HG03520 (cell line): ENCODE results near the gene LACTBL1.
A peak's percentile ranks its signal among the peaks of the same experiment; 100 is the strongest.
"Not testable (repeated sequence)": the region's sequence is repeated elsewhere in the genome, so short reads cannot be mapped to it uniquely, and the experiment has no call there.

Source experiments
- ATAC-seq: cut with Tn5 transposase; IDR thresholded peaks from one replicate; pipeline ENCODE4 v1.9.1; 2021; ENCODE audit warnings: mild to moderate bottlenecking, moderate library complexity; ENCODE audit not compliant: unreplicated experiment

The LACTBL1 gene

GRCh38 chr1:22972760-22973159 is at the start of gene LACTBL1:
Gene LACTBL1, minus strand, starts transcription at chr1:22972866. Its CDS starts 550 bp downstream, at chr1:22972316.
- ATAC-seq: no peak

DNA sequence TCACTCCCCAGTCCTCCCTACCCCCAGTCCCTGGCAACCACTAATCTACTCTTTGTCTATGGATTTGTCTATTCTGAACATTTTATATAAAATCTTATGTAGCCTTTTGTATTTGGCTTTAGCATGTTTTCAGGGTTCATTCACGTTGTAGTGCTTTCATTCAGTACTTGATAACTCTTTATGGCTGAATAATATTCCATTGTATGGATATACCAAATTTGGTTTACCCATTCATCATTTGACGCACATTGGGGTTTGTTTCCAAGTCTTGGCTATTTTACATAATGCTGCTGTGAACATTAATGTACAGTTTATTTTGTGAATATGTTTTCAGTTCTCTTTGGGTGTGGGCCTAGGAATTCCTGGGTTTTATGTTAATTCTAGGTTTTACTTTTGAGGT is 49.2 kb upstream of the LACTBL1 start:
- no peak for ATAC-seq

DNA sequence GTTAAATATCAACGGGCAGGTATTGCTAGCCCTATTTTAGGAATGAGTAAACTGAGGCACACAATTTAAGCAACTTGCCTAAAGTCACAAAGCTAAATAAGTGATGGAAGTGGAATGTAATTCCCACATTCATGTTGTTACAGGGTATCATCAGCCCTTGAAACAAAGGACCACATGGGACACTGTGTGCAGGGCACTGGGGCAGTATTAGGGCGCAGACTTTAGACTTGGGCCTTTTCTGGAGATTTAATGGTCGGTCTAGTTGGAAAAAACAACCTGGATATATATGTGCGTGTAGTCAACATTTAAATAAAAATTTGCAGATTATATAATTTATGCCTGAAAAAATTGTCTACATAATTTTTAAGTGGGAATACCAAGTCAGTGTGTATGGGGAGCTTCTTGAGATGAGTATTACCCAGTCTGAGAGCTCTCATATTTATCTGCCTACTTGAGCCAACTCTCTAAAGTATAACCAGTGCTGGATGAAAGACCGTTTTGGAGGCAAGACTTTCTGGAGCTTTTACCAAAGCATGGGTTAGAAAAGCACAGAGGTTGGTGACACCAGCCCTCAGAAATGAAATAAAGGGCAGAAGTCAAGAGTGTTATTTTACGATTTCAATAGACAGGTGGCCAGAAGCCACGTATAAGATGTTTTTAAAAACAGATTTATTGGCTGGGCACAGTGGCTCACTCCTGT is 48.2 kb upstream of the LACTBL1 start:
- ATAC-seq: no peak

- no peak for ATAC-seq
Observed at GRCh38 chr1:23019863-23020625, 47.4 kb upstream of the LACTBL1 start.

DNA sequence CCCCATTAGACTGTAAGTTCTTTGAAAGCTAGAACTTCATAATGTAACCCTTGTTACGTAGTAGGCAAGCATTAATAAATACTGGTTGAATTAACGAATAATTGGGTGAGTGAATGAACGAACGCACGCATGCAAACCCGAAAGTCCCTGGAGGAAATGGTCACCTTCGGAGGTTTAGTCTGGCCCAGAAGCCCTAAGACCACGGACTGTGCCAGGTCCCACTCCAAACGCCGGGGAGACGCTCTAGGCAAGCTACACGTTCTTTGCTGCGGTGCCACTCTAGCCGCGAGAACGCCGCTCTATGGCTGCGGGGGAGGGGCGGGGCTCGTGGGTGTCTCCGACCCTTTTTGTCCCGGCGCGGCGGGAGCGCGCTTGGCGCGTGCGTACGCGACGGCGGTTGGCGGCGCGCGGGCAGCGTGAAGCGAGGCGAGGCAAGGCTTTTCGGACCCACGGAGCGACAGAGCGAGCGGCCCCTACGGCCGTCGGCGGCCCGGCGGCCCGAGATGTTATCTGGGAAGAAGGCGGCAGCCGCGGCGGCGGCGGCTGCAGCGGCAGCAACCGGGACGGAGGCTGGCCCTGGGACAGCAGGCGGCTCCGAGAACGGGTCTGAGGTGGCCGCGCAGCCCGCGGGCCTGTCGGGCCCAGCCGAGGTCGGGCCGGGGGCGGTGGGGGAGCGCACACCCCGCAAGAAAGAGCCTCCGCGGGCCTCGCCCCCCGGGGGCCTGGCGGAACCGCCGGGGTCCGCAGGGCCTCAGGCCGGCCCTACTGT is 46.6 kb upstream of the LACTBL1 start, which contains the start of gene KDM1A:
TSS of gene KDM1A (plus strand) at position 375 of the 769 bp plus-strand sequence. CDS start at position 504, 129 bp downstream.
- ATAC-seq: peak; percentile 86

DNA sequence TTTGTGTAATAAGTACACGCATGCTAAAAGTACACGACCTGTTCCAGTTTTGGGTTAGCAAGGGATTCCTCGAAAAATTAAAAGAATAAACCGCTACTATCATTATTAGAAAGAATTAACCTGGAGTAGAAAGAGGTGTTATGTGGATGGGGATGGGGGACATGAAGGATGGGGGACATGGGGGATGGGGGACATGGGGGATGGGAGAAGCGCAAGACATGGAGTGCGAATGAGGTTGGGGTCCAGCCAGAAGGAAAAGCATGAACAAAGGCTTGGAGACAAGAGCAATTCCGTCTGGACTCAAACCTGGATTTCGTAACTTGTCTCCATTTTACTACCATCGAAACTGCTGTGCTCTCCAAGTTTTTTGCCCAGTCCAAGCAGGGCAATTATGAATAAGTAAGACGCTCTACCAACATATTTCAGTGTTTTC is 46.0 kb upstream of the LACTBL1 start:
- no peak for ATAC-seq

GRCh38 chr1:23013657-23014056 is 41.0 kb upstream of the LACTBL1 start:
- no peak for ATAC-seq

DNA sequence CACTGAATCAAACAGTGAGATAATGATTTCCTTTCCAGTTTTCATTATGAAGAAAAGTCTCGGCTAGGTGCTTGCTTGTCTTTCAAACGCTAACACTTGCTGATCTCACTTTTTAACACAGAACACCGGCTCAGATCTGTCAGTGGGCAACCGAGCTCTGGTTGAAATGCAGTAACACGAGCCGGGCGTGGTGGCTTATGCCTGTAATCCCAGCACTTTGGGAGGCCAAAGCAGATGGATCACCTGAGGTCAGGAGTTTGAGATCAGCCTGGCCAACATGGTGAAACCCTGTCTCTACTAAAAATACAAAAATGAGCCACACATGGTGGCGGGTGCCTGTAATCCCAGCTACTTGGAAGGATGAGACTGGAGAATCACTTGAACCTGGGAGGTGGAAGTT is 37.4 kb upstream of the LACTBL1 start:
- ATAC-seq: not testable (repeated sequence)

GRCh38 chr1:23008901-23009300 is 36.2 kb upstream of the LACTBL1 start:
- ATAC-seq: no peak

DNA sequence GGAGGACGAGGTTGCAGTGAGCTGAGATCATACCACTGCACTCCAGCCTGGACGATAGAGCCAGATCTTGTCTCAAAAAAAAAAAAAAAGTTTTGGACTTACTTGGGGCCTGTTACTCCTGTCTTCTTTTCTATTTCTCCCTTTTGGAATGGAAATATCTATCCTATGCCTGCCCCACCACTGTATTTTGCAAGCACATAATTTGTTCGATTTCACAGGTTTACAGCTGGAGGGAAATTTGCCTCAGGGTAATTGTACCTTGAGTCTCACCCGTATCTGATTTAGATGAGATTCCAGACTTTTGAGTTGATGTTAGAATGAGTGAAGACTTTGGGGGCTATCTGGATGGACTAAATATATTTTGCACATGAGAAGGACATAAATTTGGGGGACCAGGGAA is 34.4 kb upstream of the LACTBL1 start:
- no peak for ATAC-seq

- not testable (repeated sequence) for ATAC-seq
Observed at GRCh38 chr1:23004769-23005168, 32.1 kb upstream of the LACTBL1 start.

DNA sequence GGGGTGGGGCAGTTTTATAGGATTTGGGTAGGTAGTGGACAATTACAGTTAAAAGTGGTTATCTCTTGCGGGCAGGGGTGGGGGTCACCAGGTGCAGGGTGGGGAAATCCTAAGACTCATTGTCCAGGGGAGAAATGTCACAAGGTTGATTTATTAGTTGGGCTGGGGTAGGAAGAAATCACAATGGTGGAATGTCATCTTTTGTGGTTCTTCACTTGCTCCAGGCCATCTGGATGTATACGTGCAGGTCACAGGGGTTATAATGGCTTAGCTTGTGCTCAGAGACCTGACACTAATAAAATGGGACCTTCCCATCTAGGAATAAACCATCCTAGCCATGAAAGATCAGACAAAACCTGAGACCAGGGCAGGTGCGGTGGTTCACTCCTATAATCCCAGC is 31.4 kb upstream of the LACTBL1 start:
- ATAC-seq: no peak

- not testable (repeated sequence) for ATAC-seq
Observed at GRCh38 chr1:23002218-23002617, 29.6 kb upstream of the LACTBL1 start.

GRCh38 chr1:23000133-23000532 is 27.5 kb upstream of the LACTBL1 start:
- ATAC-seq: not testable (repeated sequence)

GRCh38 chr1:22997528-22997927 is 24.9 kb upstream of the LACTBL1 start:
- not testable (repeated sequence) for ATAC-seq

DNA sequence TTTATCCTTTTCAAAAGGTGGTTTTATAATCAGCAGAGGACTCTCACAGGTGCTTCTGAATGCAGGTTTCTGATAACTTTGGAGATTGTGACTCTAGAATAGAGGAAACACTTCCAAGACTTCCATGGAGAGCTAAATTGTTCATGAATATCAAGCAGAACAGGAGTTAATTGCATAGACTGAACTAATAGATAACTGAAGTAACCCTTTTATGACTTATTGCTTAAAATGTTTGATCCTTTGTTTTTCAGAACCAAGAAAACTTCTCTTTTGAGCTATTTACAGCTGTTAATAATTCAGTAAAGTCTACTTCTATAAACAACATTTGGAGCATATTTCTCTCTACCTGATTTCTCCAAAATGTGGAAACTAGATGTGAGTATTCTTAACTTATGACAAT is 23.1 kb upstream of the LACTBL1 start:
- no peak for ATAC-seq

DNA sequence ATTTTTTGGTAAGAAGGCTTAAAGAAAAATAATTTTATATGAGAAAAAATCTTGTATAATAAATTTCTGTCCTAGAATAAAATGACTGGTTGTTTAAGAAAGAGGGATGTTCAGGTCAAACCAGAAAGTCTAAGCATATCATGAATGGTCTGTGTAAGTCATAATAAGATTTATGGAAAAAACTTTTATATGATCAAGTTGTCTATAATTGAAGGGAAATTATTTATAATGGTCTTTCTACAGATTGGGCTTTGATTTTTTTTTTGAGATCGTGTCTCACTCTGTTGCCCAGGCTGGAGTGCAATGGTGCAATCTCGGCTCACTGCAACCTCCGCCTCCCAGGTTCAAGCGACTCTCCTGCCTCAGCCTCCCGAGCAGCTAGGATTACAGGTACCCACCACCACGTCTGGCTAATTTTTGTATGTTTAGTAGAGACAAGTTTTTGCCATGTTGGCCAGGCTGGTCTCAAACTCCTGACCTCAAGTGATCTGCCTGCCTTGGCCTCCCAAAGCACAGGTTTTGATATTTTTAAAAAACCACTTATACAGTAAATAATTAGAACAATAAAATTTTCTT is 20.6 kb upstream of the LACTBL1 start:
- not testable (repeated sequence) for ATAC-seq

GRCh38 chr1:22992384-22992783 is 19.7 kb upstream of the LACTBL1 start:
- ATAC-seq: not testable (repeated sequence)

- ATAC-seq: no peak
Observed at GRCh38 chr1:22983944-22984343, 11.3 kb upstream of the LACTBL1 start.

DNA sequence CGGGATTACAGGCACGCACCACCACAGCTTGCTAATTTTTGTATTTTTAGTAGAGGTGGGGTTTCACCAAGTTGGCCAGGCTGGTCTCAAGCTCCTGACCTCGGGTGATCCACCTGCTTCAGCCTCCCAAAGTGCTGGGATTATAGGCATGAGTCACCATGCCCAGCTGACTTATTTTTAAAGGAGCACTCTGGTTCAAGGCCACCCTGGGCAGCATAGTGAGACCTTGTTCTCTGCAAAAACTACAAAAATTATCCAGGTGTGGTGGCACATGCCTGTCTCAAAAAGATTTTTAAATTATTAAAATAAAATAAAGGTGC is 7.8 kb upstream of the LACTBL1 start:
- ATAC-seq: not testable (repeated sequence)

DNA sequence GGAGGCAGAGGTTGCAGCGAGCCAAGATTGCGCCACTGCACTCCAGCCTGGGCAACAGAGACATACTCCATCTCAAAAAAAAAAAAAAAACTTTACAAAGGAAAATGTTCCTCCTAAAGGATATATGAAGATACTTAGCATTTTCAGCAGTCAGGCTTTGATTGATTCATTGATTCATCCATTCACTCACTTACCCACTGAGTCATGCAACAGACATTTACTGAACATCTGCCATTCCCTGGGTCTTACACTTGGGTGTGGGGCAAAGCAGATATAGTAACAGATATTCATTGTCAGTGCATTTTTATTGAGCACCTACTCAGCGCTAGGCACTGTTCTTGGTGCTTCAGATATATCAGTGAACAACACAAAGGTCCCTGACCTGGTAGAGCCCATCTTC is 5.6 kb upstream of the LACTBL1 start:
- ATAC-seq: no peak
